HCT116 (cell line): ENCODE measurements around the gene SERGEF. TPM values are rescaled to one million over a fixed set of nuclear protein-coding genes. Genes with fewer than 3 reads are reported as not detected.

Experiments
- ATAC-seq: fragments of 200-7000 bp; cut with Tn5 transposase; 2 replicates; pipeline ENCODE4 v1.9.1; 2020; ENCODE audit warnings: mild to moderate bottlenecking, moderate library complexity
- BruUV-seq: library from RNA; stranded (reverse); fragments of 400-500 nt; replicated peaks from 2 replicates; lab custom pipeline; 2021; lab: Mats Ljungman, UMichigan
- CTCF ChIA-PET: fragments of 300-600 bp; sonication (Branson Sonifier 250); formaldehyde crosslinking; loops from one replicate; lab custom pipeline; 2021; ENCODE audit warnings: antibody characterized with exemption; lab: Charles Lee
- POLR2A ChIA-PET: fragments of 300-600, 350-600 bp; sonication (Branson Sonifier 250); formaldehyde crosslinking; loops from one replicate; lab custom pipeline; 2021; ENCODE audit warnings: antibody characterized with exemption; lab: Charles Lee
- RAD21 ChIA-PET, 2 experiments: fragments of 300-600 bp; sonication (Branson Sonifier 250); formaldehyde crosslinking; loops; one replicate each; lab custom pipeline; 2023; ENCODE audit warnings: low total read pairs in 2 of 2; ENCODE audit not compliant: uncharacterized antibody in 2 of 2, unreplicated experiment in 2 of 2, low non-redundant PET in 1 of 2; lab: Charles Lee
- DNase-seq: peaks from one replicate; pipeline ENCODE4 v3.0.0-alpha.2; 2010; ENCODE audit warnings: low read depth, low spot score
- H2AFZ ChIP-seq: fragments of 200-600 bp; shearing (Covaris generic), sonication (generic); 2 replicates; pipeline ENCODE4 v1.6.1; 2017; ENCODE audit warnings: low read depth, mixed run types, mixed read lengths, antibody characterized with exemption, low read length; ENCODE audit not compliant: poor library complexity, severe bottlenecking
- H3K27ac ChIP-seq: 2 replicates; pipeline ENCODE4 v1.5.1; 2012; ENCODE audit warnings: low read depth, low read length
- H3K27me3 ChIP-seq: fragments of 200-600 bp; sonication (generic); 2 replicates; pipeline ENCODE4 v1.6.1; 2016; ENCODE audit warnings: mixed run types, low read length, mixed read lengths; ENCODE audit not compliant: insufficient read depth
- H3K36me3 ChIP-seq, 2 experiments: fragments of 200-500 bp in 1 of 2; fragments of 200-600 bp in 1 of 2; sonication (Bioruptor generic) in 1 of 2; sonication (generic) in 1 of 2; 2 replicates each; pipeline versions ENCODE4 v1.5.1 to v1.6.1; 2014 to 2016; ENCODE audit warnings: low read length in 2 of 2, inconsistent platforms in 1 of 2, mixed read lengths in 1 of 2, mixed run types in 1 of 2; ENCODE audit not compliant: insufficient read depth in 2 of 2, control insufficient read depth in 1 of 2
- H3K4me1 ChIP-seq, 2 experiments: fragments of 200-600 bp in 1 of 2; sonication (generic) in 1 of 2; 2 replicates each; pipeline versions ENCODE4 v1.5.1 to v1.6.1; 2012 to 2017; ENCODE audit warnings: low read length in 2 of 2, inconsistent platforms in 1 of 2, mild to moderate bottlenecking in 1 of 2, mixed read lengths in 1 of 2, mixed run types in 1 of 2, moderate library complexity in 1 of 2; ENCODE audit not compliant: insufficient read depth in 2 of 2, control insufficient read depth in 1 of 2
- H3K4me2 ChIP-seq: fragments of 200-600 bp; sonication (generic); 2 replicates; pipeline ENCODE4 v1.6.1; 2017; ENCODE audit warnings: mixed run types, low read length, mixed read lengths
- H3K4me3 ChIP-seq, 2 experiments: fragments of 200-600 bp in 1 of 2; sonication (generic) in 1 of 2; replicated peaks in 1 of 2; 2 replicates each; pipeline ENCODE4 v1.5.1; 2011 to 2016; ENCODE audit warnings: low read length in 2 of 2, control low read depth in 1 of 2, low read depth in 1 of 2, mild to moderate bottlenecking in 1 of 2, mixed read lengths in 1 of 2, mixed run types in 1 of 2
- H3K79me2 ChIP-seq: fragments of 200-600 bp; sonication (generic); 2 replicates; pipeline ENCODE4 v1.6.1; 2017; ENCODE audit warnings: mild to moderate bottlenecking, mixed run types, low read length, moderate library complexity, mixed read lengths; ENCODE audit not compliant: insufficient read depth
- H3K9ac ChIP-seq: fragments of 200-600 bp; sonication (generic); 2 replicates; pipeline ENCODE4 v1.6.1; 2016; ENCODE audit warnings: low read length, mixed read lengths
- H3K9me2 ChIP-seq: fragments of 200-600 bp; sonication (generic), shearing (Covaris generic); 2 replicates; pipeline ENCODE4 v1.6.1; 2017; ENCODE audit warnings: mixed run types, mild to moderate bottlenecking, moderate library complexity; ENCODE audit not compliant: insufficient read depth
- H3K9me3 ChIP-seq, 2 experiments: fragments of 200-500 bp in 1 of 2; fragments of 200-600 bp in 1 of 2; sonication (Bioruptor generic) in 1 of 2; sonication (generic) in 1 of 2; 2 replicates each; pipeline ENCODE4 v1.6.1; 2014 to 2017; ENCODE audit warnings: low read length in 2 of 2, mixed read lengths in 2 of 2, inconsistent platforms in 1 of 2, low read depth in 1 of 2, mild to moderate bottlenecking in 1 of 2, mixed run types in 1 of 2, moderate library complexity in 1 of 2; ENCODE audit not compliant: control insufficient read depth in 1 of 2, insufficient read depth in 1 of 2
- H4K20me1 ChIP-seq: fragments of 200-600 bp; sonication (generic), shearing (Covaris generic); 2 replicates; pipeline ENCODE4 v1.6.1; 2017; ENCODE audit warnings: mixed run types, mild to moderate bottlenecking, moderate library complexity; ENCODE audit not compliant: insufficient read depth
- ATF3 ChIP-seq: IDR thresholded peaks from 2 replicates; pipeline ENCODE4 v1.6.1; 2012
- CBX3 ChIP-seq: IDR thresholded peaks from 2 replicates; pipeline ENCODE4 v1.6.1; 2012; ENCODE audit warnings: low read depth
- CEBPB ChIP-seq: IDR thresholded peaks from 2 replicates; pipeline ENCODE4 v1.6.1; 2012; ENCODE audit warnings: low read depth
- CTCF ChIP-seq, 3 experiments: fragments of 200-600 bp in 1 of 3; sonication (generic) in 1 of 3; IDR thresholded peaks in 2 of 3; conservative IDR thresholded peaks in 1 of 3; 2 replicates each; pipeline ENCODE4 v1.5.1; 2012 to 2017; ENCODE audit warnings: low read depth in 2 of 3, low read length in 2 of 3, antibody characterized with exemption in 1 of 3, borderline replicate concordance in 1 of 3, control low read depth in 1 of 3, mild to moderate bottlenecking in 1 of 3, mixed read lengths in 1 of 3, mixed run types in 1 of 3, moderate library complexity in 1 of 3; ENCODE audit not compliant: insufficient read depth in 1 of 3
- EGR1 ChIP-seq: IDR thresholded peaks from 2 replicates; pipeline ENCODE4 v1.6.1; 2012; ENCODE audit warnings: low read depth
- ELF1 ChIP-seq: IDR thresholded peaks from 2 replicates; pipeline ENCODE4 v1.6.1; 2012; ENCODE audit warnings: low read depth, borderline replicate concordance
- EZH2 ChIP-seq: fragments of 200-600 bp; sonication (generic); IDR thresholded peaks from 2 replicates; pipeline ENCODE4 v1.6.1; 2017; ENCODE audit warnings: antibody characterized with exemption, mixed run types
- EZH2phosphoT487 ChIP-seq: fragments of 200-600 bp; IDR thresholded peaks from 2 replicates; pipeline ENCODE4 v1.6.1; 2018; ENCODE audit warnings: antibody characterized with exemption, borderline replicate concordance
- FOSL1 ChIP-seq: IDR thresholded peaks from 2 replicates; pipeline ENCODE4 v1.6.1; 2012; ENCODE audit warnings: low read depth
- JUND ChIP-seq: IDR thresholded peaks from 2 replicates; pipeline ENCODE4 v1.6.1; 2012
- RAD21 ChIP-seq: IDR thresholded peaks from 2 replicates; pipeline ENCODE4 v1.6.1; 2012; ENCODE audit warnings: low read depth, mild to moderate bottlenecking
- REST ChIP-seq: IDR thresholded peaks from 2 replicates; pipeline ENCODE4 v1.6.1; 2012; ENCODE audit warnings: low read depth
- SIN3A ChIP-seq: IDR thresholded peaks from 2 replicates; pipeline ENCODE4 v1.6.1; 2012; ENCODE audit warnings: low read depth
- SP1 ChIP-seq: IDR thresholded peaks from 2 replicates; pipeline ENCODE4 v1.6.1; 2012; ENCODE audit warnings: low read depth
- ZNF274 ChIP-seq: fragments of 200-500 bp; sonication (Bioruptor generic); IDR thresholded peaks from 2 replicates; pipeline ENCODE4 v1.6.1; 2014; ENCODE audit warnings: mild to moderate bottlenecking, low read depth, low read length, inconsistent platforms
- intact Hi-C: fragments of 100-400 bp; cut with micrococcal nuclease; formaldehyde crosslinking; loops from 2 replicates; pipeline ENCODE4 v1.10.0; 2022
- total RNA-seq: library from RNA; stranded (reverse); gene quantifications from one replicate; pipeline ENCODE4 v1.2.1, GENCODE V29; 2021; ENCODE audit not compliant: unreplicated experiment

The SERGEF gene
- total RNA-seq, 1 experiment from 2014 or later, result 32.8 TPM

GRCh38 chr11:17746096-17746495 is 266.8 kb downstream of the SERGEF start:
- Histone ChIP-seq H3K9me3 (no peaks in the 10 kb centered on the region), H3K36me3 (no peaks in the 10 kb centered on the region), H3K27me3 (no peaks in the 10 kb centered on the region), H3K4me1 (0 out of 4 replicates have a peak, but pooled peaks cover 0 to 5% of the 10 kb centered on the region in 2 experiments), H3K79me2 (no peaks in the 10 kb centered on the region), H2AFZ (no peak overlapping the region), H4K20me1 (no peaks in the 10 kb centered on the region), H3K4me2 (no peak overlapping the region), H3K9ac (no peak overlapping the region), H3K27ac (no peak overlapping the region), H3K9me2 (no peaks in the 10 kb centered on the region), H3K4me3 (no peak overlapping the region)
- ChIA-PET RAD21 (no interaction called here), POLR2A (no interaction called here), CTCF (interaction anchor here (1.0 to 2.4 kb wide), 2 partner anchors 13 to 15 kb away, joined by 3 to 9 read pairs; no protein-coding TSS in a partner anchor)
- intact Hi-C loops, result no loop called here
- ATAC-seq, result no peak
- DNase-seq, result no peak
- BruUV-seq, result no TSS peak
- TF ChIP-seq FOSL1, result no peak
- no peak for TF ChIP-seq ZNF274
- TF ChIP-seq EZH2phosphoT487, result no peak
- TF ChIP-seq EGR1, result no peak
- TF ChIP-seq EZH2, result no peak
- TF ChIP-seq JUND, result no peak
- no peak for TF ChIP-seq ATF3
- TF ChIP-seq RAD21, result no peak
- TF ChIP-seq SP1, result no peak
- no peak for TF ChIP-seq CEBPB
- TF ChIP-seq CBX3, result no peak
- no peak for TF ChIP-seq CTCF (IDR thresholded peaks at IDR 0.05 in 2 of 3, conservative IDR thresholded peaks at IDR 0.05 in 1 of 3; ENCODE audit: borderline replicate concordance in 1 of 3, insufficient read depth in 1 of 3, low read depth in 2 of 3, low read length in 2 of 3)
- no peak for TF ChIP-seq SIN3A
- no peak for TF ChIP-seq ELF1
- no peak for TF ChIP-seq REST
